Measurements from ENCODE around the gene SPRR2F. TPM values are rescaled to one million over a fixed set of nuclear protein-coding genes. Genes with fewer than 3 reads are reported as not detected.

SPRR2F gene
- total RNA-seq, 3 donors from 2014 or later: not detected

- Histone ChIP-seq H3K27me3 (no peaks in the 10 kb centered on the region), H3K4me3 (no peak overlapping the region), H3K36me3 (no peaks in the 10 kb centered on the region), H3K9me3 (no peaks in the 10 kb centered on the region), H3K4me1 (no peaks in the 10 kb centered on the region), H3K27ac (no peak overlapping the region)
- TF ChIP-seq POLR2AphosphoS5 (IDR thresholded peaks at IDR 0.05): no peak
- TF ChIP-seq, protein P1, sequence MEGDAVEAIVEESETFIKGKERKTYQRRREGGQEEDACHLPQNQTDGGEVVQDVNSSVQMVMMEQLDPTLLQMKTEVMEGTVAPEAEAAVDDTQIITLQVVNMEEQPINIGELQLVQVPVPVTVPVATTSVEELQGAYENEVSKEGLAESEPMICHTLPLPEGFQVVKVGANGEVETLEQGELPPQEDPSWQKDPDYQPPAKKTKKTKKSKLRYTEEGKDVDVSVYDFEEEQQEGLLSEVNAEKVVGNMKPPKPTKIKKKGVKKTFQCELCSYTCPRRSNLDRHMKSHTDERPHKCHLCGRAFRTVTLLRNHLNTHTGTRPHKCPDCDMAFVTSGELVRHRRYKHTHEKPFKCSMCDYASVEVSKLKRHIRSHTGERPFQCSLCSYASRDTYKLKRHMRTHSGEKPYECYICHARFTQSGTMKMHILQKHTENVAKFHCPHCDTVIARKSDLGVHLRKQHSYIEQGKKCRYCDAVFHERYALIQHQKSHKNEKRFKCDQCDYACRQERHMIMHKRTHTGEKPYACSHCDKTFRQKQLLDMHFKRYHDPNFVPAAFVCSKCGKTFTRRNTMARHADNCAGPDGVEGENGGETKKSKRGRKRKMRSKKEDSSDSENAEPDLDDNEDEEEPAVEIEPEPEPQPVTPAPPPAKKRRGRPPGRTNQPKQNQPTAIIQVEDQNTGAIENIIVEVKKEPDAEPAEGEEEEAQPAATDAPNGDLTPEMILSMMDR (IDR thresholded peaks at IDR 0.05): no peak
- TF ChIP-seq POLR2A (IDR thresholded peaks at IDR 0.05): no peak
- intact Hi-C loops (cut with DNase I; ENCODE audit: low total_unique reads): no loop called here
- DNase-seq (ENCODE audit: low spot score in 2 of 2): no peak
Measured at GRCh38 chr1:153072806-153073726, 40.2 kb downstream of the SPRR2F start.

- Histone ChIP-seq H3K27me3 (no peaks in the 10 kb centered on the region), H3K4me3 (no peak within 1 kb of the TSS), H3K36me3 (no peaks in the 10 kb centered on the region), H3K9me3 (no peaks in the 10 kb centered on the region), H3K4me1 (no peaks in the 10 kb centered on the region), H3K27ac (no peak within 1 kb of the TSS)
- TF ChIP-seq POLR2A (IDR thresholded peaks at IDR 0.05): no peak
- no peak for TF ChIP-seq POLR2AphosphoS5 (IDR thresholded peaks at IDR 0.05)
- TF ChIP-seq, protein P1 (IDR thresholded peaks at IDR 0.05): no peak
- DNase-seq (ENCODE audit: low spot score in 2 of 2): no peak
- intact Hi-C loops (cut with DNase I; ENCODE audit: low total_unique reads): no loop called here
Measured at GRCh38 chr1:153071511-153071910, 41.8 kb downstream of the SPRR2F start, which contains the start of gene SPRR2B. Gene SPRR2B, minus strand, starts transcription at chr1:153071611. Its CDS starts 772 bp downstream, at chr1:153070839.

DNA sequence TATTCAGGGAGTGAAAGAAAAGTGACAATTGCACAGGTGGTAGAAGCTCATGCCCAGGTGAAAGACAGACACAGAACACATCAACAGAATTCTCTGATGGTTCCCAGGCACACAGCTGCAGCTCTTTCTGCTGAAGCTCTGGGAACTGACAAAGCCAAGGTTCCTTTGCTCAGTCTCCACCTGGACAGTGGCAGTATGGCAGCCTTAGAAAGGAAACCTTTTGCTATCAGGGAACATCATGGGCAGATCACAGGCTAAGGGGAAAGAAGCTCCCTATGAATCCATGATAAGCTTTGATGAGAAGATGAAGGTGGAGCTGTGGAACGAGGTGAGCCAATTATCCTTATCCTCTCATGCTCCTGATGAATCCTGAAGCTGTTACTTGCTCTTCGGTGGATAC, 43.1 kb downstream of the SPRR2F start:
- DNase-seq (ENCODE audit: low spot score in 2 of 2): no peak
- Histone ChIP-seq H3K27me3 (no peaks in the 10 kb centered on the region), H3K4me1 (no peaks in the 10 kb centered on the region), H3K4me3 (no peak overlapping the region), H3K36me3 (no peaks in the 10 kb centered on the region), H3K9me3 (no peaks in the 10 kb centered on the region), H3K27ac (no peak overlapping the region)
- intact Hi-C loops (cut with DNase I; ENCODE audit: low total_unique reads): no loop called here
- TF ChIP-seq, protein P1 (IDR thresholded peaks at IDR 0.05): no peak
- TF ChIP-seq POLR2AphosphoS5 (IDR thresholded peaks at IDR 0.05) (no peak), POLR2A (IDR thresholded peaks at IDR 0.05) (no peak)

Other genes starting within 250 kb of the SPRR2F start
- gene SMCP, start 235.2 kb downstream of the SPRR2F start, total RNA-seq: not detected
- not detected for gene IVL, start 205.0 kb downstream of the SPRR2F start, total RNA-seq
- not detected for gene SPRR5, start 166.3 kb downstream of the SPRR2F start, total RNA-seq
- not detected for gene SPRR4, start 142.9 kb downstream of the SPRR2F start, total RNA-seq
- gene SPRR1A, start 129.4 kb downstream of the SPRR2F start, total RNA-seq: not detected
- not detected for gene SPRR3, start 111.8 kb downstream of the SPRR2F start, total RNA-seq
- not detected for gene SPRR1B, start 82.3 kb downstream of the SPRR2F start, total RNA-seq
- not detected for gene SPRR2D, start 72.4 kb downstream of the SPRR2F start, total RNA-seq
- gene SPRR2A, start 56.0 kb downstream of the SPRR2F start, total RNA-seq: not detected
- gene SPRR2B, start 41.9 kb downstream of the SPRR2F start, total RNA-seq: not detected
- not detected for gene SPRR2E, start 19.0 kb downstream of the SPRR2F start, total RNA-seq
- gene SPRR2G, start 37.4 kb upstream of the SPRR2F start, total RNA-seq: not detected
- gene LELP1, start 89.9 kb upstream of the SPRR2F start, total RNA-seq: not detected
- gene PRR9, start 104.1 kb upstream of the SPRR2F start, total RNA-seq: not detected
- gene LORICRIN, start 146.2 kb upstream of the SPRR2F start, total RNA-seq: not detected
- not detected for gene PGLYRP3, start 199.4 kb upstream of the SPRR2F start, total RNA-seq
- gene PGLYRP4, start 235.3 kb upstream of the SPRR2F start, total RNA-seq: not detected
- 100 to 1,000 TPM in 2 of 3 donors, 10 to 100 TPM in 1; 90.3 to 329 (median 208) TPM for gene S100A9, start 244.3 kb upstream of the SPRR2F start, total RNA-seq